Kasumi-1 (cell line): ENCODE data around the gene KAT2B.
A peak's percentile ranks its signal among the peaks of the same experiment; 100 is the strongest.
"Not testable (repeated sequence)": the region's sequence is repeated elsewhere in the genome, so short reads cannot be mapped to it uniquely, and the experiment has no call there.

ENCODE experiments used
- DNase-seq, 2 experiments: peaks; one replicate each; lab custom pipeline; 2025; lab: John Stamatoyannopoulos, UW

The KAT2B gene

GRCh38 chr3:20039765-20040547 lies at the start of gene KAT2B:
TSS of gene KAT2B (plus strand) at chr3:20040446. CDS start at chr3:20040478, 32 bp downstream.
- DNase-seq: peak; percentile 85 to 87

GRCh38 chr3:19994796-19995195 lies 45.5 kb upstream of the KAT2B start:
- DNase-seq: no peak

DNA sequence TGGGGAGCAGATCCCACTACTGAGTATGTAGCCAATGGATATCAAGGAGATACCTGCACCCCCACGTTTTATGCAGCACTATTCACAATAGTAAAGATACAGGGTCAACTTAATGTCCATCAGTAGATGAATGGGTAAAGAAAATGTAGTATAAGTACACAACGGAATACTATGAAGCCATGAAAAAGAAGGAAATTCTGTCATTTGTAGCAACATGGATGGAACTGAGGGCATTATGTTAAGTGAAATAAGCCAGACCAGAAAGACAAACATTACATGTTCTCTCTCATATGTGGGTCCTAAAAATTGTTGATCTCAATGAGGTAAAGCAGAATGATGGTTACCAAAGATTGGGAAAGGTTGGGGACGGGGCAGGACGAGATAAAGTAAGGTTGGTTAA lies 42.7 kb upstream of the KAT2B start:
- no peak for DNase-seq

GRCh38 chr3:20001932-20002331 lies 38.3 kb upstream of the KAT2B start:
- DNase-seq: no peak

- no peak for DNase-seq
These were observed 32.3 kb upstream of the KAT2B start for GRCh38 chr3:20007960-20008359.

DNA sequence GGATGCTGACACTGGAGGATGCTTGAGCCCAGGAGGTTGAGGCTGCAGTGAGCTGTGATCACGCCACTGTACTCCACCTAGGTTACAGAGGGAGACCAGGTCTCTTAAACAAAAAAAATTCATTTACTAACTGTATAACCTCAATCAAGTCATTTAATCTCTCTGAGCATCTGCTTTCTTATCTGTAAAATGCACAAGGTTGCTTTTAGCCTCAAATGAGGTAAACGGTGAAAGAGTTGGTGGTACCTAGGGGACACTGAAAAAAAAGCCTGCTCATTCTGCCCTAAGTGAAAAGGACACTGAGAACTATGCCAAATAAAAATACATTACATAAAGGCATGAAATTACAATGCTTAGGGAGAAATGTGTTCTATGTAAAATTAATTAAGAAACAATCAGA lies 31.6 kb upstream of the KAT2B start:
- no peak for DNase-seq

DNA sequence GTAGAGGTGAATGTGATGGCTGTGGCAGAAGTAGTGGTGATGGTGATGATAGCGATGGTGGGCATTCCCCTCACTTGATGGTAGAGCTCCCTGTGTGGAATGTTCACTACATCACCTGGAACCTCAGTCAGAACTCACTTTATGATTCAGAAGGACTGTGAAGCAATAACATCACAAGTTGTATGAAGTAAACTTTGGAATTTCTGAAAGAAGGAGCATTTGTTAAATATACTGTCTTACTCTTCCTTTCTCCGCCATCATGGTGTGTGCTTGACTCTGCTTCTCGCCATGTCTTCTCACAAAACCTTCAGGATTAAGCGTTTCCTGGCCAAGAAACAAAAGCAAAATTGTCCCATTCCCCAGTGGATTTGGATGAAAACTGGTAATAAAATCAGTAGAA lies 28.1 kb upstream of the KAT2B start, which contains the start of gene PP2D1:
PP2D1 (minus strand) TSS at position 101 of the 400 bp plus-strand sequence. CDS start 192 bp downstream, outside the sequence.
- no peak for DNase-seq

DNA sequence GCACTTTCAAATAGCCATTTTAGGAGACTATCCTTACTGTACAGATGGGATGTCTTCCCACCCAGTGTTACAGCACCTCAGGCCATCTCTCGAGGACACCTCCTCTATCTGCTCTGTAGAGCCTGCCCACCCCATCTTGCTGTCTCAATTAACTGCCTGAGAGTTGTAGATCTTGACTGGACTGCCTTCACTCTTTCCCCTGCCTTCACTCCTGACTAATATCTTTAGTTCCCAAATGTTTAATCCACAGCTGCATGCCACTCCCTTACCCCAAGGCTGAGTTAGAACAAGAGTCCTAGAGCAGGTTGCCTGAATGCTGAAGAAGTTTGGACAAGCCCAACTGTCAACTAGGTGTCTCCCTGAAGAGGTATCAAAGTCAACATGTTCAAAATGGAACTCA lies 26.9 kb upstream of the KAT2B start:
- no peak for DNase-seq

DNA sequence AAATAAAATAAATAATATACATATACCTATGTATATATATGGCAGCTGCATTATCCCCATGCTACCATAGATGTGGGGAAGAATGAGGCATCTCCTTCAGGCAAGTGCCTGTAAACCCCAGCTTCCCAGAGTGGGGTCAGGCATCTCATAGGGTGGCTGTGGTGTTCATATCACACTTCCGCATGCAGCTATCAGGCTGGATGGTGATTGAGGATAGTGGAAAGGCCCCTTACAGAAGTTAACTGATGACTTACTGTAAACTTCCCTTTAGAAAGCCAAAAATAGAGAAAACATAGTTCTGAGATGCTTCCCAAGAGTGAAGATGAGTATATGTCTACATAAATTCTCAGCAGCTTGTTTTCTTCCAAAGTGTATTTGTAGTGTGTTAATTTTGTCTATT lies 24.7 kb upstream of the KAT2B start:
- no peak for DNase-seq

- not testable (repeated sequence) for DNase-seq
These were observed 24.2 kb upstream of the KAT2B start for GRCh38 chr3:20016076-20016475.

DNA sequence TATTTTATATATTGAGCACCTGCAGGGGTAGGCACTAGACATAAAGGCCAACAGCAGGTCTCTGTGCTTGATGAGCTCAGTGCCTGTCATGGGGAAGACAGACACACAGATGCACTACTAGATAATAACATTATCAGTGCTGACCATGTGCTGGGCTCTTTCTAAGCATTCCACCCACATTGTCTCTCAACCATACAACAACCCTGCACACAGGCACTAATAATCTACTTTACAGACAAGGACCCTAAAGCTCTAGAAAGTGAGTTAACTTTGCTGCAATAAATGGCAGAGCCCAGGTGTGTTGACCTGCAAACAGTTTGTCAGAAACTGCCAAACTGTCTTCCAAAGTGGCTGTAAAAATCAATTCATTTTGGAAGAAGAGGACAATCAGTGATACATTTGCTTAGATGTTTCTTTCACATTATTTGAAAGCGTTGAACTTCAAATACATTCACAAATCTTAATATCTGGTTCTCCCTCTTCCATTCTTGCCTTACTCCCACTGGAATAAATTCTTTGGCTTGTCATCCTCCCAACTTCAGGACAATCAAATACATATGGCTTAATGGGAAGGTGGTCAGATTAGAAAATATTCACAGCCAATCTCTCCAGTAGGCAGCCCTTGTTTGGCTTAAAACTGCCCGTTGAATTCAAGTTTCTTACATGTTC lies 17.2 kb upstream of the KAT2B start:
- DNase-seq: no peak

DNA sequence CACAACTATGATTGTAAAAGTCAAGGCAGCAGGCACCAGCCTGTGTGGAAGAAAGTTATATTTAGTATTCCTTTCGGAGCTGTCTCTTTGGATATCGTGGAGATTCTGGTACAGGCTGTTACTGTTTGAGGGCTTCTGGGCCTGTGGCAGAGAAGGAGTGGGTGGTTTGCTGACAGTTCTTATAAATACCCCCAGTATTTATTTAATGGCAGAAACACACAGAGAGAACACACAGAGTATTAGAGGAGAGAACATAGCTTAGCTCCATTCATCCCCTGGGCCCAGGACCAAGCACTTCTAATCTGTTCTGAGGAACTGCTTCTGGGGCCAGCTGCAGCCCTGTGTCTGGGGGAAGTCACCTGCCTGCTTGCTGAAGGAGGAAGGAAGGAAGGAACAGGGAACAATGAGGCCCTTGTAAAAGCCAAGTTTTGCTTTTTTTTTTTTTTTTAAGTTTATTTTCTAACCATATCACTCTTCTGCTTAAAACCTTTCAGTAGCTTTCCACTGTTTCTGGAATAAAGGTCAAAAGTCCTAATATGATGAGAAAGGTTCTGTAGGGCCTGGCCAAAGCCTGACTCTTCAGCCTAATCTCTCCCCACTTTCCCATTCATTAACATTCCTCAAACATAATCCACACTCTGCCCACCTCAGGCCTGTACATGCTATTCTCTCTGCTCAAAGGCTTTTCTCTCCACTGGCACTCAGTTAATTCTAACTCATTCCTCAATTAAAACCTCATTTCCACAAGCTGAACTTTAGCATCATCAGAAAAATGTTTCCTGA lies 16.4 kb upstream of the KAT2B start:
- DNase-seq: peak; percentile 29 to 49

DNA sequence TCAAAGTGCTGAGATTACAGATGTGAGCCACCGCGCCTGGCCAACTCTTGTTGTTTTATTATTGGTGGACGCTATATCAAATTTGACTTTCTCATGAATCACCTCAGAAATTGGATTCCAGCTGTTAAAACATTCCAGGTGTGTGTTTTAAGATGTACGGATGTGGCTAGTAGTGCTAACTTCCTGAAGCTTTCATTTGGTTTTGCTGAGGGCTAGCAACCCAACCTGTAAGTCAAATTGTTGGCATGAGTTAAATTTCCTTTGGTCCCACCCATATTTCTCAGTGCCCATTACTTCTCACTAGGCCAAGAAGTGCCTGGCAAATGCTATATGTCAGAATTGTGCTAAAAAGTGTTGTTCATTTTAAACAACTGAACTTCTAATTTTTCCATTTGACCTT lies 13.1 kb upstream of the KAT2B start:
- no peak for DNase-seq

GRCh38 chr3:20028905-20029331 lies 11.3 kb upstream of the KAT2B start:
- DNase-seq: no peak

DNA sequence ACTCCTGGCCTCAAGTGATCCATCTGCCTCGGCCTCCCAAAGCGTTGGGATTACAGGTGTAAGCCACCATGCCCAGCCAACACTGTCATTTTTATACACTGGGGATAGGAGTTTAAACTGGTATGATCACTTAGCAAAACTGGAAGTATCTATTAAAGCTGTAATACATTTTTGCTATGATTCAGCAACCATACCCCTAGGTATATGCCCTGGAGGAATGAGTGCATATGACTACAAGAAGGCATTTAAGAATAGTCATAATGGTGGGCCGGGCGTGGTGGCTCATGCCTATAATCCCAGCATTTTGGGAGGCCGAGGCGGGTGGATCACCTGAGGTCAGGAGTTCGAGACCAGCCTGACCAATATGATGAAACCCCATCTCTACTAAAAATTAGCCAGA lies 8.3 kb upstream of the KAT2B start:
- DNase-seq: not testable (repeated sequence)

- no peak for DNase-seq
These were observed 5.2 kb upstream of the KAT2B start for GRCh38 chr3:20035019-20035418.

DNA sequence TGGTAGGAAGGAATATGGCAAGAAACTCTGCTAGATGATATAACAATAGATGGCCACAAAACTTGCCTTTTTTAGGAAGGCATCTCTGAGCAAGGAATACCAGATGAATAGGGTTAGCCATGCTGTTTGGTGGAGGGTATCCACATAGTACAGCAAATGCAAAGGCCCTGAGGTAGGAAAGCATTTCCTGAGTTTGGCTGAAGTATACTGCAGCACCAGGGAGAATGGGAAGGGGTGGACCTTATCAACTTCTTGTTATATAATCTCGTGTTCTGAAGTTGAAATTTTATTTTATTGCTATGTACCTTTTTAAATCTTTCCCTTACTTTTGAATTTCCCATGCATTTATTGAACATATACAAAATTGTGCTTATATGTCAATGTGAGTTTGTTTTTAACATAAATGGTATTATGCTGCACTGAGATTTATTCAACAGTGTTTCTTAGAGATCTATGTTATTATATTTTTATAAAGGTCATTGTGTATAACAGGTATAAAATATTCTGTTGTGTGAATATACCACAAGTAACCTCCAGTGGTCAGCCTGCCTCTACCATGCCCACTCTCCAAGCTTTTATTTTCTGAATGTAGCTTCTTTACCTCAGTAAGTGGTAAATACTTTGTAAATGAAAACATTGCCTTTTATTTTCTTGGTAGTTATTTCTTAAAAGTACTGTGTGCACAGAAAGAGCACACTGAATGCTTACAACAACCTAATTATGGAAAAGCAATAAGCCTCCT lies 2.8 kb upstream of the KAT2B start:
- DNase-seq: no peak

DNA sequence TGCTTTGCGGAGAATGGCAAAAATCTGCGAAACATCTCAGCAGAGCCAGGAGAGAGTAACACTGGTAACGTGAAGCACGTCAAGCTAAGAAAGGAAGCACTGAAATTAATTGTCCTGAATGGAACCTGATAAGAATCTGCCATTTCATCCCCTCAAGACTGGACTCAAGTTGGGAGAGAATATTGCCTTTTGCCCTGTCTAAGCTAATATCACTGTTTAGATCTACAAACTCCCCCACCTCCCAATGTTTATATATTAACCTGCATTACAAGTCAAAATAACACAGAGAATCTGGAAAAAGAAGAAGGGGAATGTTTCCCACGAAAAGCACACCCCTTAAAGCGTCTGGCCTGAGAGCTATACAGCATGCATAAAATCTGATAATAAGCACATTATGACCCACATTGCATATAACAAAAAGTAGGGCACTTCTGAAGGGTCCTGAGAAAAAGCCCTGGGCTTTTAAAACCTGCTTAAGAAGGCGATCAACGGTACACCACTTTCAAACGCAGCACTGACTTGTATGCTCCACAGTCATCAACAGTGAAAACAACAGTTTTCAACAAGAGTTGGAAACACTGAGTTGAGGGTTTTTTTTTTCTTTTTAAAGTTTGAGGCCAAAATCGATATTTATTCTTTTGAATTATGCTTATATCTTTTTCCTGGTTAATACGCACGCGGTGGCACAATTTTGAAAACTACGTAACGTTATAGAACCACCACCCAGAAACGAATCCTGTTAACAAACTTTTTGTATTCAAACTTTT lies 1.4 kb upstream of the KAT2B start:
- no peak for DNase-seq

DNA sequence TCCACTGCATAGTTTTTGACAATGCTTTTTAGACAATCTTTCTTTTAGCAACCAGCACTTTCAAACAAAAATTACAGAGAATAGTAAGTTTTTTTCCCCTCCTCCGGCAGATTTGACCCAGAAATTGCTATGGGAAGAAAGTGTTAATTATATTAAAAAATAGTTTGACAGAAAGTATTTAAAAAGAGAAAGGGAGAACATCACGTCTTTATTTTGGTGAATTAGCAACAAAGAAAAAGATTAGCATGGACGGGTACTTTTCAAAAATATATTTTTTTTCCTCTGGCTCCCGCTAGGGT lies 831 bp upstream of the KAT2B start:
- DNase-seq: no peak

- peak; percentile 67 to 85 for DNase-seq
These were observed 426 bp downstream of the KAT2B start for GRCh38 chr3:20040548-20041196.
